WTC11 (cell line): Measurements from ENCODE around the gene BMX.

Experiments used
- ATF3 ChIP-seq: sonication (generic); formaldehyde crosslinking; conservative IDR thresholded peaks from 2 replicates; pipeline ENCODE4 v1.8.1; 2022; ENCODE audit warnings: mild to moderate bottlenecking, missing genetic modification reagents
- FOXP1 ChIP-seq: sonication (generic); formaldehyde crosslinking; IDR thresholded peaks from 2 replicates; pipeline ENCODE4 v1.8.0; 2022; ENCODE audit warnings: missing genetic modification reagents, mild to moderate bottlenecking, moderate library complexity, borderline replicate concordance
- SMAD3 ChIP-seq: sonication (generic); formaldehyde crosslinking; IDR thresholded peaks from 2 replicates; pipeline ENCODE4 v1.8.0; 2022; ENCODE audit warnings: missing genetic modification reagents, mild to moderate bottlenecking, borderline replicate concordance
- SP1 ChIP-seq: sonication (generic); formaldehyde crosslinking; conservative IDR thresholded peaks from 2 replicates; pipeline ENCODE4 v1.8.1; 2022; ENCODE audit warnings: missing genetic modification reagents
- TEAD4 ChIP-seq: sonication (generic); formaldehyde crosslinking; IDR thresholded peaks from 2 replicates; pipeline ENCODE4 v1.8.0; 2022; ENCODE audit warnings: mild to moderate bottlenecking, missing genetic modification reagents
- ZNF263 ChIP-seq: sonication (generic); formaldehyde crosslinking; IDR thresholded peaks from 2 replicates; pipeline ENCODE4 v1.8.1; 2022; ENCODE audit warnings: low read depth, mild to moderate bottlenecking, moderate library complexity, missing genetic modification reagents
- ZNF423 ChIP-seq: fragments of 250-450 bp; sonication (Bioruptor Pico); IDR thresholded peaks from 2 replicates; pipeline ENCODE4 v2.1.2; 2022; ENCODE audit warnings: mild to moderate bottlenecking, moderate library complexity
- TF ChIP-seq, protein P1 (sequence below): fragments of 200-600 bp; IDR thresholded peaks from 2 replicates; pipeline ENCODE4 v1.8.0; 2022; ENCODE audit warnings: antibody characterized with exemption
- TF ChIP-seq, protein P2 (sequence below): sonication (generic); formaldehyde crosslinking; IDR thresholded peaks from 2 replicates; pipeline ENCODE4 v1.8.1; 2023; ENCODE audit warnings: mild to moderate bottlenecking, moderate library complexity, missing genetic modification reagents

DNA sequence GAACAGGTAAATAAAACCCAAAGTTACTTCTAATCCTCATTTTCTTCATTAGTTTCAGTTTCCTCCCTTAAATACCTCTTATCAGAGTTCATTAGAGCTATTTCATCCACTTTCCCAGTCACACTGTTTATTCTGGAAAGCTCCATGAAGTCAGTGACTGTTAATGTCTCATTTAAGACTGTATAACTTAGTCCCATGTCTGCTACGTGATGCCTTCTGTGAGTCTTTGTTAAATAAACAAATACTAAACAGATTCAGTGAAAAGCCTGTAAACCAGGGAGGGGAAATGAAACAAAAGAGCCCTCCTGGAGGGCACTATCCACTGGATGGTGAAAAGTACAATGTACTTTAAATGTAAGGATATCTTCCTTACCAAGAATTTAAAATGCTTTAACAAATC, 75.4 kb downstream of the BMX start:
- TF ChIP-seq, protein P1, sequence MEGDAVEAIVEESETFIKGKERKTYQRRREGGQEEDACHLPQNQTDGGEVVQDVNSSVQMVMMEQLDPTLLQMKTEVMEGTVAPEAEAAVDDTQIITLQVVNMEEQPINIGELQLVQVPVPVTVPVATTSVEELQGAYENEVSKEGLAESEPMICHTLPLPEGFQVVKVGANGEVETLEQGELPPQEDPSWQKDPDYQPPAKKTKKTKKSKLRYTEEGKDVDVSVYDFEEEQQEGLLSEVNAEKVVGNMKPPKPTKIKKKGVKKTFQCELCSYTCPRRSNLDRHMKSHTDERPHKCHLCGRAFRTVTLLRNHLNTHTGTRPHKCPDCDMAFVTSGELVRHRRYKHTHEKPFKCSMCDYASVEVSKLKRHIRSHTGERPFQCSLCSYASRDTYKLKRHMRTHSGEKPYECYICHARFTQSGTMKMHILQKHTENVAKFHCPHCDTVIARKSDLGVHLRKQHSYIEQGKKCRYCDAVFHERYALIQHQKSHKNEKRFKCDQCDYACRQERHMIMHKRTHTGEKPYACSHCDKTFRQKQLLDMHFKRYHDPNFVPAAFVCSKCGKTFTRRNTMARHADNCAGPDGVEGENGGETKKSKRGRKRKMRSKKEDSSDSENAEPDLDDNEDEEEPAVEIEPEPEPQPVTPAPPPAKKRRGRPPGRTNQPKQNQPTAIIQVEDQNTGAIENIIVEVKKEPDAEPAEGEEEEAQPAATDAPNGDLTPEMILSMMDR: no peak
- TF ChIP-seq ZNF423 (CRISPR knock-in tag): no peak
- no peak for TF ChIP-seq FOXP1 (CRISPR knock-in tag)
- no peak for TF ChIP-seq ZNF263
- TF ChIP-seq, protein P2, sequence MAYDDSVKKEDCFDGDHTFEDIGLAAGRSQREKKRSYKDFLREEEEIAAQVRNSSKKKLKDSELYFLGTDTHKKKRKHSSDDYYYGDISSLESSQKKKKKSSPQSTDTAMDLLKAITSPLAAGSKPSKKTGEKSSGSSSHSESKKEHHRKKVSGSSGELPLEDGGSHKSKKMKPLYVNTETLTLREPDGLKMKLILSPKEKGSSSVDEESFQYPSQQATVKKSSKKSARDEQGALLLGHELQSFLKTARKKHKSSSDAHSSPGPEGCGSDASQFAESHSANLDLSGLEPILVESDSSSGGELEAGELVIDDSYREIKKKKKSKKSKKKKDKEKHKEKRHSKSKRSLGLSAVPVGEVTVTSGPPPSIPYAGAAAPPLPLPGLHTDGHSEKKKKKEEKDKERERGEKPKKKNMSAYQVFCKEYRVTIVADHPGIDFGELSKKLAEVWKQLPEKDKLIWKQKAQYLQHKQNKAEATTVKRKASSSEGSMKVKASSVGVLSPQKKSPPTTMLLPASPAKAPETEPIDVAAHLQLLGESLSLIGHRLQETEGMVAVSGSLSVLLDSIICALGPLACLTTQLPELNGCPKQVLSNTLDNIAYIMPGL (CRISPR knock-in tag): no peak
- TF ChIP-seq SMAD3 (CRISPR knock-in tag): no peak
- no peak for TF ChIP-seq SP1 (CRISPR knock-in tag)
- TF ChIP-seq TEAD4: no peak
- TF ChIP-seq ATF3 (CRISPR knock-in tag): no peak
